ENCODE data around the gene AK3. TPM values are rescaled to one million over a fixed set of nuclear protein-coding genes. Genes with fewer than 3 reads are reported as not detected.

AK3 gene
- total and polyA plus RNA-seq, 4 experiments from 2014 or later = 23.1 to 47.9 (median 26.8) TPM

DNA sequence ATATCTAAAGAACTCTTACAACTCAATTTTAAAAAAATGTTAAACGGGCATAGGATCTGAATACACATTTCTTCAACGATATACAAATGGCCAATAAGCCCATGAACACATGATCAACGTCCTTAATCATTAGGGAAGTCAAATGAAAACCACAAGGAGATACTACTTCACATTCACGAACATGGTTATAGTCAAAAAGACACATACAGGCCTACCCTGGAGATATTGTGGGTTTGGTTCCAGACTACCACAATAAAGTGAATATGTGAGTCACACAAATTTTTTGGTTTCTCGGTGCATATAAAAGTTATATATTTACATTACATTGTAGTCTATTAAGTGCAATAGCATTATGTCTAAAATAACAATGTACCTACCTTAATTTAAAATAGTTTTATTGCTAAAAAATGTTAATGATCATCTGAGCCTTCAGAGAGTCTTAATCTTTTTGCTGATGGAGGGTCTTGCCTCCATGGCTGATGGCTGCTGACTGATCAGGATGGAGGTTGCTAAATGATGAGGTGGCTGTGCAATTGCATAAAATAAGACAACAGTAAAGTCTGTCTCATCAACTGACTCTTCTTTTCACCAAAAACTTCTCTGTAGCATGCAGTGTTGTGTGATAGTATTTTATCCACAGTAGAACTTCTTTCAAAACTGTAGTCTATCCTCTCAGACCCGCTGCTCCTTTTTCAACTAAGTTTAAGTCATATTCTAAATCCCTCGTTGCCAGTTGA lies 15.1 kb downstream of the AK3 start:
- H3K9me3 Mint-ChIP-seq = no peaks in the 10 kb centered on the region
- Histone ChIP-seq H3K36me3 (ENCODE audit: insufficient read depth, low read length) (no peaks in the 10 kb centered on the region), H3K4me1 (ENCODE audit: insufficient read depth, low read length) (no peaks in the 10 kb centered on the region), H3K27ac (ENCODE audit: low read depth, low read length) (no peak overlapping the region), H3K4me3 (ENCODE audit: low read length in 2 of 2) (no peak overlapping the region), H3K27me3 (ENCODE audit: insufficient read depth, low read length) (no peaks in the 10 kb centered on the region), H3K9me3 (ENCODE audit: control insufficient read depth in 1 of 2, low read length in 2 of 2) (no peaks in the 10 kb centered on the region)
- ChIA-PET POLR2A (ENCODE audit: partially characterized antibody) (no interaction called here), CTCF (ENCODE audit: partially characterized antibody) (no interaction called here)
- intact Hi-C loops (cut with micrococcal nuclease) = loop anchor here (2.0 kb wide), 1 partner anchor 15 kb away; the partner anchor contains the start of gene AK3
- H3K27ac Mint-ChIP-seq = peak overlapping the region in 1 of 7 donors; percentile 3
- H3K27me3 Mint-ChIP-seq = no peaks in the 10 kb centered on the region
- H3K4me1 Mint-ChIP-seq = peaks cover 15 to 31% (median 25%) of the 10 kb centered on the region in 4 donors
- H3K36me3 Mint-ChIP-seq = peaks cover 23% of the 10 kb centered on the region in 2 donors
- peak overlapping the region in 1 of 8 donors; percentile 18 for H3K4me3 Mint-ChIP-seq
- no peak for DNase-seq

DNA sequence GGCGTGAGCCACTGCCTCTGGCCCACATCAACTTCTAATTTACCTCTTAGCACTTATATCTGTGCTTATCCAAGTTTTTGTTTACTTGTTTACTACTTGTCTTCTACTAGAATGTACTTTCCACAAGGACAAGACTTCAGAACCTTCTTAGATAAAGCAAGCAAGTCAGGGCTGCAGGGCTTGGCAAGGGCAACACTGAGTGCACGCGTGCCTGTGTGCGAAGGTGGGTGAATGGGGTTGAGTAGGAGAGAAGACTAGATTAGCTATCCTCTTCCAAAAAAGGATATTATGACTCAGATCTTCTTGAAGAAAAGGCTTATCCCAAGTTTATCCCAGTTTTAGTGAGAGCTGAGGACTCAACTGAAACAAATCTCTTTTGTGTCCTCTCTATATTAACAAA lies 19.3 kb downstream of the AK3 start:
- no peak for DNase-seq
- Mint-ChIP-seq H3K9me3 (no peaks in the 10 kb centered on the region), H3K27ac (no peak overlapping the region), H3K27me3 (no peaks in the 10 kb centered on the region), H3K4me3 (no peak overlapping the region), H3K36me3 (peaks cover 50% of the 10 kb centered on the region in 2 donors), H3K4me1 (peaks cover 10 to 14% (median 13%) of the 10 kb centered on the region in 4 donors)
- Histone ChIP-seq H3K36me3 (ENCODE audit: insufficient read depth, low read length) (peaks cover 24% of the 10 kb centered on the region), H3K27me3 (ENCODE audit: insufficient read depth, low read length) (no peaks in the 10 kb centered on the region), H3K27ac (ENCODE audit: low read depth, low read length) (no peak overlapping the region), H3K9me3 (ENCODE audit: control insufficient read depth in 1 of 2, low read length in 2 of 2) (no peaks in the 10 kb centered on the region), H3K4me1 (ENCODE audit: insufficient read depth, low read length) (no peaks in the 10 kb centered on the region), H3K4me3 (ENCODE audit: low read length in 2 of 2) (no peak overlapping the region)
- POLR2A ChIA-PET (ENCODE audit: partially characterized antibody) = no interaction called here
- intact Hi-C loops (cut with micrococcal nuclease) = no loop called here
- CTCF ChIA-PET (ENCODE audit: partially characterized antibody) = interaction anchor here (1.5 to 1.7 kb wide), 2 partner anchors 10 to 29 kb away, joined by 3 to 6 read pairs; no protein-coding TSS in a partner anchor

DNA sequence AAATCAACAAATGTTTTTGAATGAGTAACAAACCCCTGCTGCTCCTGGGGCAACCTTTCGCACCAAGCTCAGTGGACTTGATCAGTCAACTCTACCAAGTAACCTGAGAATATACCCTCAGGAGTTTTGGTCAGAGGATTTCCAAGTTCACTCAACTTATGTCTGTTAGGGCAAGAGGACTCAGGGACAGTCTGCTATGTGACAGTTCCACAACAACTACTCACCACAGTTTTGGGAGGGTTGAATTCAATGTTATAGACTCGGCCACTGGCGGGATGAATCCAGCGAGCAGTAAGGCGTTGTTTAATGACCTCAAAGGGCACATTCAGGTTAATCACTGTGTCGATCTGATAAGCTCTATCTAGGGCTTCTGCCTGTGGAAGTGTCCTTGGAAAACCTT lies 22.1 kb downstream of the AK3 start:
- Mint-ChIP-seq H3K27ac (no peak overlapping the region), H3K4me3 (no peak overlapping the region), H3K9me3 (no peaks in the 10 kb centered on the region), H3K4me1 (no peaks in the 10 kb centered on the region), H3K27me3 (no peaks in the 10 kb centered on the region), H3K36me3 (peaks cover 45 to 53% of the 10 kb centered on the region in 2 donors)
- no peak for DNase-seq
- H3K27me3 ChIP-seq (ENCODE audit: insufficient read depth, low read length) = no peaks in the 10 kb centered on the region
- H3K4me3 ChIP-seq (ENCODE audit: low read length in 2 of 2) = no peak overlapping the region
- intact Hi-C loops (cut with micrococcal nuclease) = no loop called here
- no peaks in the 10 kb centered on the region for H3K9me3 ChIP-seq (ENCODE audit: control insufficient read depth in 1 of 2, low read length in 2 of 2)
- CTCF ChIA-PET (ENCODE audit: partially characterized antibody) = interaction anchor here (1.2 kb wide), 1 partner anchor 11 kb away, joined by 3 read pairs; no protein-coding TSS in a partner anchor
- no peak overlapping the region for H3K27ac ChIP-seq (ENCODE audit: low read depth, low read length)
- H3K4me1 ChIP-seq (ENCODE audit: insufficient read depth, low read length) = no peaks in the 10 kb centered on the region
- peaks cover 33% of the 10 kb centered on the region for H3K36me3 ChIP-seq (ENCODE audit: insufficient read depth, low read length)
- POLR2A ChIA-PET (ENCODE audit: partially characterized antibody) = no interaction called here

DNA sequence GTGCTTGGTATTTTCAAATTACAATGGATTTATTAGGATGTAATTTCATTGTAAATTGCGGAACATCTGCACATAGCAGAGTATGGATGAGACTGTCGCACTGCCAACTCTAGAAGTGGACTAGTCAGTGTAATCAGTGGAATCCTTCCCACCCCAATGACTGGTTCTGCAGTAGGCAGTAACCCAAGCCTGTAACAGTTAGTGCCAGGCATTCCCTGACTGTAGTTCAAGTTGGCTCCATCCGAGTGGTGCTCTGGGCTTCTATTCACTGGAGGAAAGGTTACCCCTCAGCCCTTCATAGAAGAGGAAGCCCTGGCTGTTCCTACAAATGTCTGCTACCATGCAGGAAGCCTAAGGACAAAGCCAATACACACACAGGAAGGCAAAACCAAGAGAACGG lies 23.2 kb downstream of the AK3 start:
- no peaks in the 10 kb centered on the region for H3K27me3 Mint-ChIP-seq
- no peaks in the 10 kb centered on the region for H3K4me1 Mint-ChIP-seq
- intact Hi-C loops (cut with micrococcal nuclease) = no loop called here
- DNase-seq = no peak
- H3K27ac ChIP-seq (ENCODE audit: low read depth, low read length) = no peak overlapping the region
- H3K9me3 ChIP-seq (ENCODE audit: control insufficient read depth in 1 of 2, low read length in 2 of 2) = no peaks in the 10 kb centered on the region
- H3K9me3 Mint-ChIP-seq = no peaks in the 10 kb centered on the region
- no peak overlapping the region for H3K4me3 Mint-ChIP-seq
- H3K27me3 ChIP-seq (ENCODE audit: insufficient read depth, low read length) = no peaks in the 10 kb centered on the region
- no peak overlapping the region for H3K4me3 ChIP-seq (ENCODE audit: low read length in 2 of 2)
- peaks cover 43 to 59% of the 10 kb centered on the region in 2 donors for H3K36me3 Mint-ChIP-seq
- ChIA-PET POLR2A (ENCODE audit: partially characterized antibody) (no interaction called here), CTCF (ENCODE audit: partially characterized antibody) (no interaction called here)
- no peaks in the 10 kb centered on the region for H3K4me1 ChIP-seq (ENCODE audit: insufficient read depth, low read length)
- peak overlapping the region in 1 of 7 donors; percentile 63 for H3K27ac Mint-ChIP-seq
- H3K36me3 ChIP-seq (ENCODE audit: insufficient read depth, low read length) = peaks cover 33% of the 10 kb centered on the region

DNA sequence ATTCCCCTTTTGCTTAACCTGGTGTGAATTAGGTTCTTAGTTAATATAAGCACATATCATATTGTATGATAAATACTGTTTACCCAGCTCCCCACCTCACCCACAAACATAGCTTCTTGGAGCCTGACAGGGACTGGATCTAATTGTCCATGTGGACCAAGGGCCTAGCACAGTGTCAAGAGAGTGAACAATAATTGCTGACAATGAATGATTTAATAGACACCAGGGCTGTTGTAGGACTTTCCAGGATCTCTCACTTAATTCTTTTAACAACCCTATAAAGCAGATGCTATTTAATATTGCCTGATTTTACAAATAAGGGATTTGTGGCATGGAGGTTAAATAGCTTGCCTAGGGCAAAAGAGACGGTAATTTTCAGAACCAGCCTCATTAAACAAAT lies 24.8 kb downstream of the AK3 start:
- no peaks in the 10 kb centered on the region for H3K4me1 Mint-ChIP-seq
- Histone ChIP-seq H3K4me1 (ENCODE audit: insufficient read depth, low read length) (no peaks in the 10 kb centered on the region), H3K36me3 (ENCODE audit: insufficient read depth, low read length) (peaks cover 42% of the 10 kb centered on the region), H3K27ac (ENCODE audit: low read depth, low read length) (no peak overlapping the region), H3K27me3 (ENCODE audit: insufficient read depth, low read length) (no peaks in the 10 kb centered on the region), H3K9me3 (ENCODE audit: control insufficient read depth in 1 of 2, low read length in 2 of 2) (no peaks in the 10 kb centered on the region), H3K4me3 (ENCODE audit: low read length in 2 of 2) (no peak overlapping the region)
- peaks cover 38 to 61% of the 10 kb centered on the region in 2 donors for H3K36me3 Mint-ChIP-seq
- H3K27me3 Mint-ChIP-seq = no peaks in the 10 kb centered on the region
- H3K4me3 Mint-ChIP-seq = no peak overlapping the region
- H3K9me3 Mint-ChIP-seq = no peaks in the 10 kb centered on the region
- ChIA-PET POLR2A (ENCODE audit: partially characterized antibody) (no interaction called here), CTCF (ENCODE audit: partially characterized antibody) (interaction anchor here (0.8 kb wide), 1 partner anchor 43 kb away, joined by 3 read pairs; no protein-coding TSS in a partner anchor)
- H3K27ac Mint-ChIP-seq = peak overlapping the region in 3 of 7 donors; percentile 25 to 77 (median 61)
- intact Hi-C loops (cut with micrococcal nuclease) = no loop called here
- DNase-seq = no peak

DNA sequence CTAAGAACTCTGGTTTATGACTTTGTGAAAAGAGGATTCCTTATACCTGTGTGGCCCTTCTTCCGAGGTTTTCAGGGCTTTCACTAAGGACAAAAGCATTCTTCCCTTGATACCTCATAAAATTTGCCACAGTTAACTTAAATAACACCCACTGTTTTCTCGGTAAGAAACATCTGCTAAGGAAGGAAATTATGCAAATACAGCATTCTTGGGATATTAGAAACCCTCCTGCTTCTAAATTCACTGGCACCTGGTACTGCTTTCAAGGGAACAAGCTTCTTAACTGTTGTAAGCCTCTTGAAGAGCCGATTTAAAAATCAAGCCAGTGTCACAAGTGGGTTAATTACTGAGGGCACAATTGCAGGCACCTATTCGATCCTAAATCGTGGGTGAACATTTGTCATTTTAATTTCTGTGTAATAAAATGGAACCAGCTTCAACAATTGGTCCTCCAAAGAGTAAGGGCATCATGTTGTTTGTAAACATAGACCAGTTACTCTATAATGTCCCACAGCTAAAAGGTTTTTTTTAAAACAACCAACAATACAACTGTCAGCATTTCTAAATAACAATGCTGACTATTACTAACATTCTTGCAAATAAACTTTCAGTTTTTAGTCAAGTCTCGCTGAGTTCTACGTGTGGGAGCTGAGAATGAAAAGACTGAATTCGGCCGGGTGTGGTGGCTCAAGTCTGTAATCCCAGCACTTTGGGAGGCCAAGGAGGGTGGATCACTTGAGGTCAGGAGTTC lies 26.6 kb downstream of the AK3 start:
- ChIA-PET POLR2A (ENCODE audit: partially characterized antibody) (no interaction called here), CTCF (ENCODE audit: partially characterized antibody) (interaction anchor here (0.7 to 1.1 kb wide), 2 partner anchors 35 to 1709 kb away, joined by 3 to 5 read pairs; no protein-coding TSS in a partner anchor)
- no peaks in the 10 kb centered on the region for H3K9me3 Mint-ChIP-seq

DNA sequence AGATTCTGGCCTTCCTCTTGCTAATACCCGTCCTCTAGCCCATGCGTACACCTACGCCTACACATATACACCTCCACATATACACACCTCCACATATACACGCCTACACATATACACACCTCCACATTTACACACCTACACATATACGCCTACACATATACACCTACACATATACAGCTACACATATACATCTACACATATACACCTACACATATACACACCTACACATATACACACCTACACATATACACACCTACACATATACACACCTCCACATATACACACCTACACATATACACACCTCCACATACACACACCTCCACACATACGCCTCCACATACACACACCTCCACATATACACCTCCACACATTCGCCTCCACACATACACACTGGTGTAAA lies 27.2 kb downstream of the AK3 start:
- Mint-ChIP-seq H3K4me3 (peak overlapping the region in 1 of 8 donors; percentile 1), H3K27ac (peak overlapping the region in 4 of 7 donors; percentile 1 to 53 (median 7)), H3K9me3 (no peaks in the 10 kb centered on the region), H3K27me3 (no peaks in the 10 kb centered on the region), H3K4me1 (no peaks in the 10 kb centered on the region), H3K36me3 (peaks cover 34 to 55% of the 10 kb centered on the region in 2 donors)
- no peaks in the 10 kb centered on the region for H3K4me1 ChIP-seq (ENCODE audit: insufficient read depth, low read length)
- no peaks in the 10 kb centered on the region for H3K9me3 ChIP-seq (ENCODE audit: control insufficient read depth in 1 of 2, low read length in 2 of 2)
- H3K27ac ChIP-seq (ENCODE audit: low read depth, low read length) = no peak overlapping the region
- ChIA-PET CTCF (ENCODE audit: partially characterized antibody) (interaction anchor here (1.1 kb wide), 1 partner anchor 36 kb away, joined by 3 read pairs; no protein-coding TSS in a partner anchor), POLR2A (ENCODE audit: partially characterized antibody) (interaction anchor here (0.5 kb wide), 1 partner anchor 152 kb away, joined by 3 read pairs; no protein-coding TSS in a partner anchor)
- no peak overlapping the region for H3K4me3 ChIP-seq (ENCODE audit: low read length in 2 of 2)
- no peak for DNase-seq
- peaks cover 39% of the 10 kb centered on the region for H3K36me3 ChIP-seq (ENCODE audit: insufficient read depth, low read length)
- intact Hi-C loops (cut with micrococcal nuclease) = no loop called here
- no peaks in the 10 kb centered on the region for H3K27me3 ChIP-seq (ENCODE audit: insufficient read depth, low read length)

More for the DNA sequence above, 26.6 kb downstream of the AK3 start:
- H3K4me3 ChIP-seq (ENCODE audit: low read length in 2 of 2) = no peak overlapping the region
- H3K36me3 ChIP-seq (ENCODE audit: insufficient read depth, low read length) = peaks cover 42% of the 10 kb centered on the region
- Mint-ChIP-seq H3K27me3 (no peaks in the 10 kb centered on the region), H3K27ac (peak overlapping the region in 4 of 7 donors; percentile 6 to 65 (median 17)), H3K36me3 (peaks cover 32 to 56% of the 10 kb centered on the region in 2 donors), H3K4me3 (no peak overlapping the region), H3K4me1 (no peaks in the 10 kb centered on the region)
- H3K9me3 ChIP-seq (ENCODE audit: control insufficient read depth in 1 of 2, low read length in 2 of 2) = no peaks in the 10 kb centered on the region
- no peak for DNase-seq
- no peak overlapping the region for H3K27ac ChIP-seq (ENCODE audit: low read depth, low read length)
- H3K4me1 ChIP-seq (ENCODE audit: insufficient read depth, low read length) = no peaks in the 10 kb centered on the region
- intact Hi-C loops (cut with micrococcal nuclease) = no loop called here
- H3K27me3 ChIP-seq (ENCODE audit: insufficient read depth, low read length) = no peaks in the 10 kb centered on the region
